HepG2 (cell line): Measurements from ENCODE around the gene ADAP2. TPM values are rescaled to one million over a fixed set of nuclear protein-coding genes. Genes with fewer than 3 reads are reported as not detected.

Source experiments
- ATAC-seq: fragments of 200-7000 bp; cut with Tn5 transposase; 3 replicates; pipeline ENCODE4 v1.9.1; 2020; ENCODE audit warnings: mild to moderate bottlenecking, moderate library complexity
- BruUV-seq: library from RNA; stranded (reverse); fragments of 400-500 nt; replicated peaks from 2 replicates; lab custom pipeline; 2021; lab: Mats Ljungman, UMichigan
- CTCF ChIA-PET: fragments of 300-600 bp; formaldehyde crosslinking; extraction: SDS; loops from one replicate; lab custom pipeline; 2021; ENCODE audit warnings: low total read pairs, inconsistent platforms, low intra/inter-chr PET ratio; lab: Yijun Ruan, JAX
- POLR2A ChIA-PET: fragments of 350-600 bp; sonication (Branson Sonifier 250); formaldehyde crosslinking; loops from one replicate; lab custom pipeline; 2020; ENCODE audit warnings: antibody characterized with exemption, inconsistent platforms; lab: Yijun Ruan, JAX
- DNase-seq: peaks from one replicate; pipeline ENCODE4 v3.0.0-alpha.2; 2015; ENCODE audit warnings: low spot score
- FAIRE-seq: peaks from 3 replicates; lab custom pipeline; 2011; peaks lifted over from hg19 to GRCh38; lab: Jason Lieb, UNC
- H2AFZ ChIP-seq: one replicate; pipeline ENCODE4 v1.6.1; 2011; ENCODE audit warnings: low read length, inconsistent platforms
- H3K27ac ChIP-seq: fragments of 300-600 bp; 3 replicates; pipeline ENCODE4 v1.8.0; 2011; ENCODE audit warnings: mixed run types, mild to moderate bottlenecking, mixed read lengths, low read length, inconsistent platforms; ENCODE audit not compliant: insufficient read depth; ENCODE audit errors: extremely low read length
- H3K27me3 ChIP-seq, 2 experiments: fragments of 200-600 bp in 1 of 2; 2 replicates in 1 of 2; 3 replicates in 1 of 2; pipeline versions ENCODE4 v1.6.0 to v1.8.0; 2011; ENCODE audit warnings: low read length in 2 of 2, mild to moderate bottlenecking in 2 of 2, moderate library complexity in 2 of 2, inconsistent platforms in 1 of 2; ENCODE audit not compliant: insufficient read depth in 2 of 2, control insufficient read depth in 1 of 2
- H3K36me3 ChIP-seq, 2 experiments: fragments of 200-600 bp in 1 of 2; replicated peaks in 1 of 2; 2 replicates in 1 of 2; 3 replicates in 1 of 2; pipeline versions ENCODE4 v1.5.1 to v1.8.0; 2011; ENCODE audit warnings: low read length in 2 of 2, inconsistent platforms in 1 of 2; ENCODE audit not compliant: insufficient read depth in 2 of 2, control insufficient read depth in 1 of 2
- H3K4me1 ChIP-seq: 2 replicates; pipeline ENCODE4 v1.5.1; 2012; ENCODE audit warnings: low read length, inconsistent platforms; ENCODE audit not compliant: insufficient read depth
- H3K4me2 ChIP-seq: 2 replicates; pipeline ENCODE4 v1.6.0; 2011; ENCODE audit warnings: low read depth, low read length, inconsistent platforms
- H3K4me3 ChIP-seq, 3 experiments: fragments of 200-600 bp in 1 of 3; sonication (generic), shearing (Covaris generic) in 1 of 3; replicated peaks in 1 of 3; 2 replicates each; pipeline ENCODE4 v1.5.1; 2011 to 2016; ENCODE audit warnings: low read length in 3 of 3, inconsistent platforms in 2 of 3, low read depth in 2 of 3, mild to moderate bottlenecking in 2 of 3, control low read depth in 1 of 3, mixed read lengths in 1 of 3; ENCODE audit not compliant: insufficient read depth in 1 of 3
- H3K79me2 ChIP-seq: one replicate; pipeline ENCODE4 v1.6.1; 2011; ENCODE audit warnings: low read length, inconsistent platforms; ENCODE audit not compliant: insufficient read depth
- H3K9ac ChIP-seq: 2 replicates; pipeline ENCODE4 v1.6.0; 2011; ENCODE audit warnings: mild to moderate bottlenecking, low read depth, low read length, inconsistent platforms; ENCODE audit not compliant: insufficient read depth
- H3K9me3 ChIP-seq: 2 replicates; pipeline ENCODE4 v1.5.1; 2012; ENCODE audit warnings: mild to moderate bottlenecking, low read length
- H4K20me1 ChIP-seq: 2 replicates; pipeline ENCODE4 v1.6.0; 2011; ENCODE audit warnings: inconsistent platforms, mild to moderate bottlenecking, low read length, moderate library complexity; ENCODE audit not compliant: insufficient read depth
- HES4 ChIP-seq: sonication (generic); formaldehyde crosslinking; IDR thresholded peaks from 2 replicates; pipeline ENCODE4 v1.9.0; 2021; ENCODE audit warnings: mild to moderate bottlenecking, missing genetic modification reagents, borderline replicate concordance
- HNRNPK ChIP-seq: fragments of 200-400 bp; formaldehyde crosslinking; IDR thresholded peaks from 2 replicates; pipeline ENCODE4 v1.6.1; 2018; ENCODE audit warnings: low read length, low read depth, moderate library complexity, mild to moderate bottlenecking; ENCODE audit not compliant: poor library complexity, severe bottlenecking
- MAFF ChIP-seq: IDR thresholded peaks from 2 replicates; pipeline ENCODE4 v1.6.1; 2011; ENCODE audit warnings: low read depth, low read length, improper control_type of control experiment
- ZFP62 ChIP-seq: sonication (generic); formaldehyde crosslinking; IDR thresholded peaks from 2 replicates; pipeline ENCODE4 v1.4.0; 2020; ENCODE audit warnings: missing genetic modification reagents
- WGBS: methylation state at CpG from one replicate; pipeline ENCODE4 v1.1.6; 2017; ENCODE audit warnings: low lambda C conversion rate; 5-methylcytosine and 5-hydroxymethylcytosine counted together
- in situ Hi-C: cut with HindIII; loops from 2 replicates; pipeline ENCODE4 v1.10.0; 2017; ENCODE audit warnings: low pct_unique_long_range_greater_than_20kb; ENCODE audit not compliant: extremely low pct_ligation_motif_present
- intact Hi-C: fragments of 100-400 bp; cut with micrococcal nuclease; formaldehyde crosslinking; loops from one replicate; pipeline ENCODE4 v1.10.0; 2022; ENCODE audit not compliant: unreplicated experiment
- polyA plus RNA-seq, 8 experiments: library from polyadenylated mRNA; depleted of rRNA in 3 of 8; stranded (reverse) in 7 of 8; unstranded in 1 of 8; fragments of >200 nt; fragmentation: Illumina TruSeq in 4 of 8; extraction: Trizol in 4 of 8; gene quantifications; 2 replicates each; pipeline versions ENCODE4 v1.2.1 to v1.2.3, GENCODE V29; 2011 to 2016; ENCODE audit warnings: low read depth in 4 of 8, missing spikeins in 1 of 8, mixed read lengths in 1 of 8; ENCODE audit not compliant: insufficient read depth in 1 of 8
- total RNA-seq, 5 experiments: library from RNA; depleted of rRNA; stranded (reverse); fragments of >200 nt; fragmentation: Illumina TruSeq; extraction: Trizol; gene quantifications; 2 replicates each; pipeline ENCODE4 v1.2.3, GENCODE V29; 2016; ENCODE audit warnings: low read depth in 1 of 5
- TF ChIP-seq, protein P1 (sequence below): sonication (generic); formaldehyde crosslinking; IDR thresholded peaks from 2 replicates; pipeline ENCODE4 v1.8.0; 2022; ENCODE audit warnings: mild to moderate bottlenecking, missing genetic modification reagents, borderline replicate concordance

Gene ADAP2
- total and polyA plus RNA-seq, 2 of the 13 experiments (the other 11 are each of a cell fraction or from before 2014, with no cell fraction given): 0.51 to 0.70 TPM

DNA sequence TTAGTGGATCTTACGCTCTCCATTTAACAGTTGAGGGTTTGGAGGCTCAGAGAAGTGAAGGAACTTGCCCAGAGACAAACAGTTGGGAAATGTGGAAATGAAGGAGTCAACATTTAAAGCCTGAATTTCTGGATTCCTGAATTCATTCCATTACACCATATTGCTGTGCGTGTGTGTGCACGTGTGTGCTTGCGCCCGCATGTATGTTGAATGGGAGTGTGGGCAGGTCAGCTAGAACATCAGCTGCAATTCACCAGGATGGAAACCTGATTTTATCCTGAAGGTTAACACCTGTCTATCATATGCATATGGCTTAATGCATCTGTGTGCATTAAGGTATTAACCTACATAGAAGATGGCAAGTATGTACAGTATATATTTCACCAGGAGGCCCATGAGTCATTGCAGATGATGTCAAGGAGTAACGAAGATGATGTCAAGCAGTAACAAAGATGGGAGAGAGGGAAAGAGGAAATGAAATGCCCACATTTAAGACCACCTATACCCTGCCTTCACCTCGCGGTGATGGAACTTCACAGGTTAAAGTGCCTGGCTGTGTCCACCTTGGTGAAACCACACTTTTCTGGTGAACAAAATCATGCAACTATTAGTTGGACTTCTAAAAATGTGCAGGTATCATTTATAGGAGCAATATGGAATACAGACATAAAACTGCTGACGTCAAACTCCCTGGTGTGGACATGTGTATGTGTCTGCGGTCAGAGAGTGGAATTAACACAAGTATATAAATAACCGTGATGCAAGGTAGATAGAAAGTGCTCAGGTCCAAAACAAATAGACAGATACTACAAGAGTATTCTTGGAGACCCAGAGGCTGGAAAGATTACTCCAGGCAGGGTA is 832 bp upstream of the ADAP2 start (continued):
- TF ChIP-seq MAFF: 0 out of 2 replicates have a peak, but pooled peaks have one; percentile 10

DNA sequence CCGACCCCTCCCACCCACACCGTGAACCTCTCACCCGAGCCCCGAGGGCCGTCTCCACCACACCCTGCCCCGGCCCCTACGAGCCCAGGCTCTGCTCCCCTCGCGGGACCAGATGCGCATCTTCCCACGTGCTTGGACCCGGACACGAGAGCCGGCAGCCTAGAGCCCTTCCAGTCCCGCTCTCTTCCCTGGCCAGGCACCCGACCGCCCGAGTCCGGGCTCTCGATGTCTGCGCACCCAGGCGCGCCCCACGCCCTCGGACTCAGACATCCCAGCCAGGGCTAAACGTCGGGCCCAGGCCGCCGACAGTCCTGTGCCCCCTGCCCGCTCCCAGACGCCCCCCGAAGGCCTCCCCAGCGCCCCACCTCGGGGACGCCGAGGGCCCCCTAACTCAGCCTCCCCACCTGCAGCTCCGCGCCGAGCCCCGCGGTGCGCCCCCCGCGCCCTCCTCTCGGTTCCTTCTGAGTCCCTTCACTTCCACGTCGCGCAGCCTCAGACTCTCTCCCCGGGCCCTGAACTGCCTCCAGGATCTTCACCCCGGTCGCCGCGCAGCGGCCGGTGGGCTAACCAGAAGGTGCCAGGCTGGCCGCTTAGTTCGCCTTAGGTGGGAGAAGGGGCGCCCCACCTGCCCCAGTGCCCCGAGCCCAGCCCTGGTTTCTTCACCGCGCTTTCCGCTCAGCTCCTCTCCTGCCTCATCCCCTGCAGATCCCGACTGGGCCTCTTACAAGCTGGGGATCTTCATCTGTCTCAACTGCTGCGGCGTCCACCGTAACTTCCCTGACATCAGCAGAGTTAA is 688 bp downstream of the ADAP2 start:
- peak; percentile 23 for ATAC-seq
- no TSS peak for BruUV-seq
- peak overlapping the region; percentile 96 for H3K4me2 ChIP-seq
- WGBS: 88% methylated on average over 47 of the region's 66 CpGs
- TF ChIP-seq HNRNPK: peak; percentile 8
- TF ChIP-seq HES4: 0 out of 2 replicates have a peak, but pooled peaks have one; percentile 3
- TF ChIP-seq, protein P1, sequence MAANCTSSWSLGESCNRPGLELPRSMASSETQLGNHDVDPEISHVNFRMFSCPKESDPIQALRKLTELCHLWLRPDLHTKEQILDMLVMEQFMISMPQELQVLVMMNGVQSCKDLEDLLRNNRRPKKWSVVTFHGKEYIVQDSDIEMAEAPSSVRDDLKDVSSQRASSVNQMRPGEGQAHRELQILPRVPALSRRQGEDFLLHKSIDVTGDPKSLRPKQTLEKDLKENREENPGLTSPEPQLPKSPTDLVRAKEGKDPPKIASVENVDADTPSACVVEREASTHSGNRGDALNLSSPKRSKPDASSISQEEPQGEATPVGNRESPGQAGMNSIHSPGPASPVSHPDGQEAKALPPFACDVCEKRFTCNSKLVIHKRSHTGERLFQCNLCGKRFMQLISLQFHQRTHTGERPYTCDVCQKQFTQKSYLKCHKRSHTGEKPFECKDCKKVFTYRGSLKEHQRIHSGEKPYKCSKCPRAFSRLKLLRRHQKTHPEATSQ (CRISPR knock-in tag): no peak
- TF ChIP-seq ZFP62 (CRISPR knock-in tag): no peak
- TF ChIP-seq, all 625 proteins: peak for 2
- no peak overlapping the region for H2AFZ ChIP-seq
- no peak overlapping the region for H3K27ac ChIP-seq
- in situ Hi-C loops (no loop called here), intact Hi-C loops (no loop called here)
- no peaks in the 10 kb centered on the region for H3K79me2 ChIP-seq
- peaks cover 23% of the 10 kb centered on the region for H3K4me1 ChIP-seq
- no peaks in the 10 kb centered on the region for H3K9me3 ChIP-seq
- ChIA-PET POLR2A (interaction anchor here (0.5 kb wide), 1 partner anchor 202 kb away, joined by 3 read pairs; no protein-coding TSS in a partner anchor), CTCF (no interaction called here)
- peak overlapping the region; percentile 34; the same call in 1 of the 2 replicates for H3K9ac ChIP-seq
- H3K36me3 ChIP-seq: no peaks in the 10 kb centered on the region
- H3K27me3 ChIP-seq: peaks cover 0 to 22% of the 10 kb centered on the region in 2 experiments; a peak in 2 of 5 replicates
- FAIRE-seq: no peak
- H3K4me3 ChIP-seq: peak overlapping the region; percentile 46 to 71 (median 51); a peak in 4 of 6 replicates
- no peaks in the 10 kb centered on the region for H4K20me1 ChIP-seq
- DNase-seq: no peak
